Natural killer cell (primary cell): ENCODE results near the gene IL12A. TPM values are rescaled to one million over a fixed set of nuclear protein-coding genes. Genes with fewer than 3 reads are reported as not detected.

Source experiments
- ATAC-seq, 3 donors: fragments of 150-1000 bp in 2 of 3; fragments of 200-7000 bp in 1 of 3; cut with Tn5 transposase; 1 replicate in 1 of 3; 2 replicates in 2 of 3; pipeline ENCODE4 v1.10.0; 2021; ENCODE audit warnings: mild to moderate bottlenecking in 2 of 3, moderate library complexity in 2 of 3
- DNase-seq, 2 donors: peaks; one replicate each; pipeline versions ENCODE4 v3.0.0 to v3.0.0-alpha.2; 2013 to 2021; ENCODE audit warnings: mixed read lengths in 1 of 2
- H3K27ac ChIP-seq: one replicate; pipeline ENCODE4 v1.5.1; 2013; ENCODE audit warnings: mild to moderate bottlenecking, low read length
- H3K27me3 ChIP-seq: one replicate; pipeline ENCODE4 v1.6.1; 2013; ENCODE audit warnings: low read length; ENCODE audit not compliant: control insufficient read depth, insufficient read depth
- H3K36me3 ChIP-seq: one replicate; pipeline ENCODE4 v1.6.1; 2013; ENCODE audit warnings: low read length; ENCODE audit not compliant: control insufficient read depth, insufficient read depth
- H3K4me1 ChIP-seq: one replicate; pipeline ENCODE4 v1.6.1; 2013; ENCODE audit warnings: low read length; ENCODE audit not compliant: control insufficient read depth, insufficient read depth
- H3K4me3 ChIP-seq: one replicate; pipeline ENCODE4 v1.5.1; 2013; ENCODE audit warnings: low read length
- H3K9me3 ChIP-seq: one replicate; pipeline ENCODE4 v1.6.1; 2013; ENCODE audit warnings: low read length; ENCODE audit not compliant: control insufficient read depth, insufficient read depth
- H3K27ac Mint-ChIP-seq, 2 donors: one replicate each; pipeline ENCODE4 v1.8.0; 2022; ENCODE audit warnings: mild to moderate bottlenecking in 2 of 2, mixed read lengths in 2 of 2, moderate library complexity in 1 of 2
- H3K27me3 Mint-ChIP-seq, 2 donors: one replicate each; pipeline ENCODE4 v1.8.0; 2022; ENCODE audit warnings: low read depth in 2 of 2, mixed read lengths in 2 of 2
- H3K36me3 Mint-ChIP-seq: one replicate; pipeline ENCODE4 v1.8.0; 2022; ENCODE audit warnings: mixed read lengths
- H3K4me1 Mint-ChIP-seq, 2 donors: one replicate each; pipeline ENCODE4 v1.8.0; 2022; ENCODE audit warnings: mixed read lengths in 2 of 2
- H3K4me3 Mint-ChIP-seq: one replicate; pipeline ENCODE4 v1.8.0; 2022; ENCODE audit warnings: mild to moderate bottlenecking, moderate library complexity, mixed read lengths
- H3K9me3 Mint-ChIP-seq, 2 donors: one replicate each; pipeline ENCODE4 v1.8.0; 2022; ENCODE audit warnings: mixed read lengths in 2 of 2
- CTCF ChIP-seq: fragments of 200-600 bp; IDR thresholded peaks from one replicate; pipeline ENCODE4 v1.8.0; 2022; ENCODE audit warnings: antibody characterized with exemption
- WGBS: methylation state at CpG from one replicate; pipeline ENCODE4 v1.1.7; 2013; ENCODE audit warnings: missing lambda C conversion rate; ENCODE audit not compliant: insufficient coverage; 5-methylcytosine and 5-hydroxymethylcytosine counted together
- intact Hi-C: fragments of 100-400 bp; cut with micrococcal nuclease; formaldehyde crosslinking; loops from one replicate; pipeline ENCODE4 v1.14.2; 2022
- total RNA-seq, 4 donors: library from RNA; stranded (reverse); fragments of 120-200 nt in 1 of 4; gene quantifications; one replicate each; pipeline versions ENCODE4 v1.2.3 to v1.2.4, GENCODE V29; 2013 to 2022

Gene IL12A
- total RNA-seq, 3 donors from 2014 or later (not counting 1 experiment from before 2014, with no cell fraction given) = 1.2 to 3.3 (median 2.4) TPM

- H3K36me3 Mint-ChIP-seq = no peaks in the 10 kb centered on the region
- Histone ChIP-seq H3K27ac (no peak overlapping the region), H3K4me3 (no peak overlapping the region), H3K9me3 (no peaks in the 10 kb centered on the region), H3K4me1 (no peaks in the 10 kb centered on the region), H3K27me3 (no peaks in the 10 kb centered on the region), H3K36me3 (no peaks in the 10 kb centered on the region)
- WGBS = 89% methylated on average over 4 of the region's 4 CpGs
- H3K4me3 Mint-ChIP-seq = no peak overlapping the region
- intact Hi-C loops = no loop called here
- no peak for TF ChIP-seq CTCF
- no peak overlapping the region for H3K27ac Mint-ChIP-seq
- H3K4me1 Mint-ChIP-seq = peaks cover under 1 to 5% of the 10 kb centered on the region in 2 donors
- no peaks in the 10 kb centered on the region for H3K9me3 Mint-ChIP-seq
- no peak for ATAC-seq
- peaks cover 6 to 22% of the 10 kb centered on the region in 2 donors for H3K27me3 Mint-ChIP-seq
- no peak for DNase-seq
Measured at GRCh38 chr3:159982442-159982974, 6.1 kb upstream of the IL12A start.

GRCh38 chr3:159987291-159987711 lies 1.3 kb upstream of the IL12A start:
- H3K4me1 Mint-ChIP-seq = peaks cover 15 to 40% of the 10 kb centered on the region in 2 donors
- H3K9me3 ChIP-seq = no peaks in the 10 kb centered on the region
- H3K4me3 Mint-ChIP-seq = peak overlapping the region; percentile 89
- H3K4me1 ChIP-seq = peaks cover 16% of the 10 kb centered on the region
- H3K9me3 Mint-ChIP-seq = no peaks in the 10 kb centered on the region
- ATAC-seq (no peak), DNase-seq (no peak)
- no peak for TF ChIP-seq CTCF
- no peak overlapping the region for H3K4me3 ChIP-seq
- intact Hi-C loops = no loop called here
- H3K27ac Mint-ChIP-seq = peak overlapping the region in 1 of 2 donors; percentile 87
- no peak overlapping the region for H3K27ac ChIP-seq
- 78% methylated on average over 5 of the region's 5 CpGs for WGBS
- H3K27me3 Mint-ChIP-seq = peaks cover 6 to 8% of the 10 kb centered on the region in 2 donors
- H3K27me3 ChIP-seq = no peaks in the 10 kb centered on the region
- no peaks in the 10 kb centered on the region for H3K36me3 Mint-ChIP-seq
- no peaks in the 10 kb centered on the region for H3K36me3 ChIP-seq

GRCh38 chr3:159989973-159990846 lies 1.6 kb downstream of the IL12A start:
- Histone ChIP-seq H3K36me3 (no peaks in the 10 kb centered on the region), H3K27ac (no peak overlapping the region), H3K27me3 (no peaks in the 10 kb centered on the region), H3K4me3 (no peak overlapping the region), H3K4me1 (peaks cover 16% of the 10 kb centered on the region), H3K9me3 (no peaks in the 10 kb centered on the region)
- Mint-ChIP-seq H3K9me3 (no peaks in the 10 kb centered on the region), H3K27me3 (no peaks in the 10 kb centered on the region), H3K27ac (peak overlapping the region; percentile 53 to 56), H3K4me3 (peak overlapping the region; percentile 89), H3K36me3 (no peaks in the 10 kb centered on the region), H3K4me1 (peaks cover 15 to 40% of the 10 kb centered on the region in 2 donors)
- no peak for ATAC-seq
- peak in 1 of 2 donors; percentile 7 for DNase-seq
- intact Hi-C loops = no loop called here
- WGBS = 86% methylated on average over 5 of the region's 5 CpGs
- TF ChIP-seq CTCF = no peak
